NCI-H2107 treated with DMSO at 0.1 percent for 48 hours (cell line): ENCODE data around the gene SERF2.
"Not testable (repeated sequence)": the region's sequence is repeated elsewhere in the genome, so short reads cannot be mapped to it uniquely, and the experiment has no call there.

Source experiments
- DNase-seq: peaks from one replicate; lab custom pipeline; 2025; ENCODE audit not compliant: unreplicated experiment; lab: John Stamatoyannopoulos, UW

The SERF2 gene

GRCh38 chr15:43829951-43830540 lies 37.9 kb downstream of the SERF2 start:
- DNase-seq = not testable (repeated sequence)

- not testable (repeated sequence) for DNase-seq
Observed at GRCh38 chr15:43830691-43831275, 38.7 kb downstream of the SERF2 start.

- DNase-seq = not testable (repeated sequence)
Observed at GRCh38 chr15:43831519-43832052, 39.5 kb downstream of the SERF2 start.

GRCh38 chr15:43832485-43832884 lies 40.4 kb downstream of the SERF2 start:
- DNase-seq = not testable (repeated sequence)

- no peak for DNase-seq
Observed at GRCh38 chr15:43845421-43845820, 53.3 kb downstream of the SERF2 start.
